Spleen (tissue), 7 donors: Measurements from ENCODE around the gene TREM2.

Source experiments
- POLR2A ChIP-seq, 3 donors: fragments of 450-650 bp; IDR thresholded peaks; one replicate each; pipeline ENCODE4 v1.5.1; 2017; ENCODE audit warnings: antibody characterized with exemption in 3 of 3, mild to moderate bottlenecking in 1 of 3
- TF ChIP-seq, protein P1 (sequence below), 11 experiments: fragments of 200-600 bp in 7 of 11; fragments of 450-650 bp in 4 of 11; sonication (generic) in 4 of 11; IDR thresholded peaks in 8 of 11; conservative IDR thresholded peaks in 3 of 11; 1 replicate in 7 of 11; 2 replicates in 4 of 11; pipeline versions ENCODE4 v1.4.0 to v1.8.0; 2016 to 2021; ENCODE audit warnings: antibody characterized with exemption in 11 of 11, inconsistent platforms in 4 of 11, mild to moderate bottlenecking in 1 of 11
- donor health status: DM: no; HTN: no; CAD: no; lungs with moderate emphysema.
- donor health status: DM: no; HTN: no; CAD: no.
- donor health status: DM: no; HTN: no; CAD: no.

DNA sequence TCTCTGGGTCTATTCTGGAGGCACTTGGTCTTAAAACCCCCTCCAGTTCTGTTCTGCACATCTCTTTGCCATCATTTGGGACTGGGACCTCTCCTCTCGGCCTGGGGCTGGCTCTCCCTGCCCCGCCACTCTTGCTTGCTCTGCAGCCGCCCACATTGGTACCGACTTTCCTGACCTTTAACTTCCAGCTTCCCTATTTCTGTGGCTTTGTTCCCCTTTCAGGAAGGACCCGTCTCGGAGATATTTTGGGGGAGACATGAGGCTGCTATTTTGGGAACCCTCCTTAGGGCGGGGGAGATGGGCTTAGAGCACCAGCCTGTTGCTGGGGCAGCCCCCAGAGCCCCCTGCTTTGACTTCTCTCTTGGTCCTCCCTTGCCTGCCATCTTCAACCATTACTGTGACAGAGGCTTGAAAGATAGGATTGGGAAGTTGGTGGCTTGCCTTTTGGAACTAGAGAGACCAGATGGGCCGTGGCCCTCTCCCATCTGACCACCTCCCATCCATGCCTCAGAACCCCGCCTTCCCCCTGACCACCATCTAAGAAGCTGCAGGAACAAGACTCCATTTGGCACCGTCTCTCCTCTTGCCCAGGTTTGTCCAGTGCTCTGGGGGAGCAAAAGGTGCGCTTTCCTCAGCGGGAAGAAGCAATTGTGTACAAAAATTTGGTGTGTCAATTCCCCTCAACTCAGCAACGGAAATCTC, 914 bp downstream of the TREM2 start:
- no peak for TF ChIP-seq POLR2A (IDR thresholded peaks at IDR 0.05)
- TF ChIP-seq, protein P1, sequence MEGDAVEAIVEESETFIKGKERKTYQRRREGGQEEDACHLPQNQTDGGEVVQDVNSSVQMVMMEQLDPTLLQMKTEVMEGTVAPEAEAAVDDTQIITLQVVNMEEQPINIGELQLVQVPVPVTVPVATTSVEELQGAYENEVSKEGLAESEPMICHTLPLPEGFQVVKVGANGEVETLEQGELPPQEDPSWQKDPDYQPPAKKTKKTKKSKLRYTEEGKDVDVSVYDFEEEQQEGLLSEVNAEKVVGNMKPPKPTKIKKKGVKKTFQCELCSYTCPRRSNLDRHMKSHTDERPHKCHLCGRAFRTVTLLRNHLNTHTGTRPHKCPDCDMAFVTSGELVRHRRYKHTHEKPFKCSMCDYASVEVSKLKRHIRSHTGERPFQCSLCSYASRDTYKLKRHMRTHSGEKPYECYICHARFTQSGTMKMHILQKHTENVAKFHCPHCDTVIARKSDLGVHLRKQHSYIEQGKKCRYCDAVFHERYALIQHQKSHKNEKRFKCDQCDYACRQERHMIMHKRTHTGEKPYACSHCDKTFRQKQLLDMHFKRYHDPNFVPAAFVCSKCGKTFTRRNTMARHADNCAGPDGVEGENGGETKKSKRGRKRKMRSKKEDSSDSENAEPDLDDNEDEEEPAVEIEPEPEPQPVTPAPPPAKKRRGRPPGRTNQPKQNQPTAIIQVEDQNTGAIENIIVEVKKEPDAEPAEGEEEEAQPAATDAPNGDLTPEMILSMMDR (IDR thresholded peaks at IDR 0.05 in 8 of 11, conservative IDR thresholded peaks at IDR 0.05 in 3 of 11), result no peak
